Adrenal gland (tissue), 5 donors: ENCODE results near the gene RHEX.

ENCODE experiments used
- CTCF ChIP-seq, 6 experiments: fragments of 450-650 bp in 4 of 6; fragments of 200-600 bp in 2 of 6; sonication (generic) in 1 of 6; IDR thresholded peaks; 1 replicate in 5 of 6; 2 replicates in 1 of 6; pipeline versions ENCODE4 v1.5.1 to v1.8.0; 2016 to 2021; ENCODE audit warnings: antibody characterized with exemption in 6 of 6, mild to moderate bottlenecking in 2 of 6, moderate library complexity in 1 of 6
- POLR2A ChIP-seq, 2 donors: fragments of 450-650 bp; IDR thresholded peaks; one replicate each; pipeline ENCODE4 v1.6.1; 2017; ENCODE audit warnings: antibody characterized with exemption in 2 of 2, mild to moderate bottlenecking in 2 of 2, moderate library complexity in 1 of 2
- donor health status: DM: no; HTN: no; CAD: no.

DNA sequence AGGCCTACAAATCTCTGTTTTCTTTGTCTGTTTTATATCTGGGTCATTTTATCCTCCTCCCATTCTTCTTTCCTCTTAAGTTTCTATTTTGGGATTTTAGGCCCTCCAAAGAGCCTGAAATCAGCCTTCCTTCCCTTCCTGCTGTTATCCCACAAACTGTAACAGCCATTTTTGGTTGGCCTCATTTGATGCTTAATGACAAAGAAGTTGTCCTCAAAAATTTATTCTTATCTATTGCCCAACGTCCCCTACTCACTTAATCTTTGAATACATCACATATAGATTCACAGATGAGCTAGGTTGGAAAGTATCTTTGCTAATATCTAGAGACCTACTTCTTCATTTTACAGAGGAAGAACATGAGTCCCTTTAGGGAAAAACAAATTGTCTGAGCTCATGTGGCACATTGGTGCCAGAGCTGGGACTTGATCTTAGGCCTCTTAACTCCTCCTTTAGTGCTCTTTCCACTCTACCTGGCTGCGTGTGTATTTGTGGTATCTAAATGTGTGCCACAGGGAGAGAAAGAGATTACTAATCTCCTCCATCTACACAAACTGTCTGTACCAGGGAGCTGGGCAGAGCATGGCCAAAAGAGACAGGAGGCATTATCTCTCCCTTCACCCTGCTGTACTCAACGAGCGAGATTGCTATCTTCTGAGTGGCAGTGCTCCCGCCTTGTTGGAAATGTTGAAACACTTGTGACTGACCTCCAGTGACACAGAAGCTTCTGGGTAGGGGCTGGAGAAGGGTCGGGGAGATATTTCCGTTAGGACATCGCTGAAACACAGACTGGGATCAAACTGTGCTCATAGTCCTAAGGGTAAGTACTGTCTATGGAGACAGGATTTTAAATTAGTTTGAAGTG is 30.1 kb downstream of the RHEX start:
- TF ChIP-seq CTCF (IDR thresholded peaks at IDR 0.05) (no peak), POLR2A (IDR thresholded peaks at IDR 0.05) (no peak)
